GM12878 (cell line): Measurements from ENCODE around the gene XRRA1. TPM values are rescaled to one million over a fixed set of nuclear protein-coding genes. Genes with fewer than 3 reads are reported as not detected.

Source experiments
- ATAC-seq: fragments of 200-7000 bp; cut with Tn5 transposase; 3 replicates; pipeline ENCODE4 v1.9.1; 2020; ENCODE audit warnings: mild to moderate bottlenecking, moderate library complexity
- BruUV-seq: library from RNA; stranded (reverse); fragments of 400-500 nt; replicated peaks from 2 replicates; lab custom pipeline; 2021; lab: Mats Ljungman, UMichigan
- CTCF ChIA-PET: fragments of 300-600 bp; sonication (Branson Sonifier 250); formaldehyde crosslinking; extraction: SDS; loops from one replicate; lab custom pipeline; 2021; ENCODE audit warnings: inconsistent platforms; lab: Yijun Ruan, JAX
- POLR2A ChIA-PET: fragments of 350-600 bp; formaldehyde crosslinking; extraction: SDS; loops from one replicate; lab custom pipeline; 2021; ENCODE audit warnings: inconsistent platforms; lab: Charles Lee
- RAD21 ChIA-PET: fragments of 300-600 bp; sonication (Branson Sonifier 250); formaldehyde crosslinking; loops from one replicate; lab custom pipeline; 2023; ENCODE audit warnings: antibody characterized with exemption; ENCODE audit not compliant: unreplicated experiment; lab: Charles Lee
- SMC1A ChIA-PET: fragments of 300-600 bp; sonication (Branson Sonifier 250); formaldehyde crosslinking; loops from one replicate; lab custom pipeline; 2023; ENCODE audit not compliant: unreplicated experiment, uncharacterized antibody; lab: Charles Lee
- DNase-seq: peaks from one replicate; pipeline ENCODE4 v3.0.0-alpha.2; 2011; ENCODE audit warnings: low read depth, low spot score
- FAIRE-seq: peaks from 3 replicates; lab custom pipeline; 2011; peaks lifted over from hg19 to GRCh38; lab: Jason Lieb, UNC
- H2AFZ ChIP-seq: 2 replicates; pipeline ENCODE4 v1.6.0; 2011; ENCODE audit warnings: low read depth, low read length, control low read depth; ENCODE audit not compliant: control insufficient read depth
- H3K27ac ChIP-seq: 2 replicates; pipeline ENCODE4 v1.5.1; 2011; ENCODE audit warnings: control low read depth; ENCODE audit not compliant: control insufficient read depth, insufficient read depth
- H3K27me3 ChIP-seq, 2 experiments: replicated peaks in 1 of 2; 2 replicates each; pipeline versions ENCODE4 v1.6.0 to v1.6.1; 2011; ENCODE audit warnings: low read length in 1 of 2; ENCODE audit not compliant: control insufficient read depth in 2 of 2, insufficient read depth in 2 of 2
- H3K36me3 ChIP-seq, 2 experiments: 2 replicates each; pipeline ENCODE4 v1.5.1; 2011; ENCODE audit warnings: low read length in 1 of 2; ENCODE audit not compliant: control insufficient read depth in 2 of 2, insufficient read depth in 2 of 2
- H3K4me1 ChIP-seq: 2 replicates; pipeline ENCODE4 v1.6.1; 2011; ENCODE audit warnings: mild to moderate bottlenecking, low read length, moderate library complexity, mixed read lengths; ENCODE audit not compliant: control insufficient read depth, insufficient read depth
- H3K4me2 ChIP-seq: 2 replicates; pipeline ENCODE4 v1.6.0; 2011; ENCODE audit warnings: control low read depth; ENCODE audit not compliant: control insufficient read depth, insufficient read depth
- H3K4me3 ChIP-seq: fragments of 200-600 bp; sonication (generic); 2 replicates; pipeline ENCODE4 v1.5.1; 2016
- H3K79me2 ChIP-seq: 2 replicates; pipeline ENCODE4 v1.6.0; 2011; ENCODE audit warnings: low read length; ENCODE audit not compliant: control insufficient read depth, insufficient read depth
- H3K9ac ChIP-seq: 2 replicates; pipeline ENCODE4 v1.8.0; 2011; ENCODE audit warnings: low read length, control low read depth, mixed read lengths; ENCODE audit not compliant: control insufficient read depth, insufficient read depth
- H3K9me3 ChIP-seq: replicated peaks from 3 replicates; pipeline ENCODE4 v1.5.1; 2011; ENCODE audit warnings: mild to moderate bottlenecking, low read length; ENCODE audit not compliant: control insufficient read depth, insufficient read depth
- H4K20me1 ChIP-seq: 2 replicates; pipeline ENCODE4 v1.6.0; 2011; ENCODE audit not compliant: control insufficient read depth, insufficient read depth
- BCLAF1 ChIP-seq: fragments of 450-650 bp; IDR thresholded peaks from 2 replicates; pipeline ENCODE4 v1.6.1; 2017; ENCODE audit warnings: antibody characterized with exemption, mild to moderate bottlenecking, moderate library complexity
- CREM ChIP-seq: IDR thresholded peaks from 2 replicates; pipeline ENCODE4 v1.6.1; 2014; ENCODE audit warnings: antibody characterized with exemption, low read depth
- HCFC1 ChIP-seq: fragments of 150-350 bp; IDR thresholded peaks from 2 replicates; pipeline ENCODE4 v1.6.1; 2014; ENCODE audit warnings: low read length
- KAT2A ChIP-seq: conservative IDR thresholded peaks from 2 replicates; pipeline ENCODE4 v1.6.1; 2011; ENCODE audit warnings: low read depth, low read length; ENCODE audit not compliant: control insufficient read depth
- MAX ChIP-seq: IDR thresholded peaks from 2 replicates; pipeline ENCODE4 v1.6.1; 2012; ENCODE audit warnings: low read depth, low read length, improper control_type of control experiment
- MXI1 ChIP-seq: fragments of 150-350 bp; IDR thresholded peaks from 2 replicates; pipeline ENCODE4 v1.6.1; 2011; ENCODE audit warnings: low read depth, mild to moderate bottlenecking, inconsistent platforms, low read length, improper control_type of control experiment
- NR2C1 ChIP-seq: fragments of 450-650 bp; IDR thresholded peaks from 2 replicates; pipeline ENCODE4 v1.6.1; 2017; ENCODE audit warnings: antibody characterized with exemption, mild to moderate bottlenecking, moderate library complexity
- RELA ChIP-seq: fragments of 450-650 bp; IDR thresholded peaks from 2 replicates; pipeline ENCODE4 v1.8.0; 2014; ENCODE audit warnings: borderline replicate concordance; ENCODE audit not compliant: partially characterized antibody
- RUNX3 ChIP-seq: IDR thresholded peaks from 2 replicates; pipeline ENCODE4 v1.6.1; 2012; ENCODE audit warnings: low read length, inconsistent platforms
- WGBS: methylation state at CpG from one replicate; pipeline ENCODE4 v1.1.6; 2016; ENCODE audit warnings: low lambda C conversion rate; ENCODE audit not compliant: insufficient replicate concordance, insufficient coverage; ENCODE audit errors: missing lambda C conversion rate; 5-methylcytosine and 5-hydroxymethylcytosine counted together
- in situ Hi-C: fragments of 300-500 bp; cut with MboI; formaldehyde crosslinking; loops from 9 replicates; pipeline ENCODE4 v1.14.3; 2018; ENCODE audit warnings: mixed read lengths
- intact Hi-C: fragments of 100-400 bp; cut with micrococcal nuclease; formaldehyde crosslinking; loops from one replicate; pipeline ENCODE4 v1.14.2; 2022; ENCODE audit not compliant: unreplicated experiment
- polyA plus RNA-seq, 11 experiments: library from polyadenylated mRNA; depleted of rRNA in 4 of 11; unstranded in 6 of 11; stranded (reverse) in 5 of 11; fragments of >200 nt; fragmentation: Nextera tagmentation in 4 of 11; fragmentation: Illumina TruSeq in 1 of 11; extraction: Ambion mirVana in 4 of 11; extraction: Trizol in 1 of 11; gene quantifications; 1 replicate in 1 of 11; 2 replicates in 10 of 11; pipeline versions ENCODE4 v1.2.1 to v1.2.3, GENCODE V29; 2011 to 2016; ENCODE audit warnings: inconsistent platforms in 2 of 11, missing spikeins in 2 of 11, low read depth in 1 of 11
- total RNA-seq, 4 experiments: library from RNA; depleted of rRNA in 3 of 4; stranded (reverse); fragments of >200 nt in 3 of 4; fragmentation: Illumina TruSeq in 1 of 4; extraction: Trizol in 1 of 4; gene quantifications; 2 replicates each; pipeline versions ENCODE4 v1.2.1 to v1.2.3, GENCODE V29; 2013 to 2021
- TF ChIP-seq, protein P1 (sequence below): fragments of 450-650 bp; IDR thresholded peaks from 2 replicates; pipeline ENCODE4 v1.6.1; 2018; ENCODE audit warnings: borderline replicate concordance, mild to moderate bottlenecking; ENCODE audit not compliant: partially characterized antibody
- TF ChIP-seq, protein P2 (sequence below): IDR thresholded peaks from 2 replicates; pipeline ENCODE4 v1.6.1; 2011; ENCODE audit warnings: low read depth, mild to moderate bottlenecking, low read length, moderate library complexity, borderline replicate concordance; ENCODE audit errors: extremely low read depth
- TF ChIP-seq, protein P3 (sequence below): fragments of 150-350 bp; IDR thresholded peaks from 2 replicates; pipeline ENCODE4 v1.6.1; 2016; ENCODE audit warnings: low read depth, low read length

The XRRA1 gene
- total and polyA plus RNA-seq, 10 of the 15 experiments (the other 5 are each of a cell fraction or from before 2014, with no cell fraction given): 2.5 to 8.8 (median 4.6) TPM

GRCh38 chr11:74863410-74863809 lies 85.5 kb downstream of the XRRA1 start:
- RAD21 ChIA-PET: no interaction called here
- no TSS peak for BruUV-seq
- Histone ChIP-seq H4K20me1 (no peaks in the 10 kb centered on the region), H3K79me2 (no peaks in the 10 kb centered on the region), H3K4me2 (no peak overlapping the region), H2AFZ (no peak overlapping the region), H3K27me3 (no peaks in the 10 kb centered on the region), H3K4me1 (no peaks in the 10 kb centered on the region), H3K9me3 (peaks cover 26% of the 10 kb centered on the region), H3K36me3 (peaks cover 0 to 10% of the 10 kb centered on the region in 2 experiments; a peak in 1 of 4 replicates), H3K9ac (no peak overlapping the region), H3K4me3 (no peak overlapping the region), H3K27ac (no peak overlapping the region)
- FAIRE-seq (no peak), DNase-seq (no peak), ATAC-seq (no peak)
- intact Hi-C loops (no loop called here), in situ Hi-C loops (no loop called here)
- SMC1A ChIA-PET: interaction anchor here (0.8 kb wide), 1 partner anchor 78 kb away, joined by 3 read pairs; no protein-coding TSS in a partner anchor
- POLR2A ChIA-PET: no interaction called here
- CTCF ChIA-PET: interaction anchor here (0.9 to 2.2 kb wide), 2 partner anchors 9 to 161 kb away, joined by 3 to 8 read pairs; no protein-coding TSS in a partner anchor
- 58% methylated on average over 2 of the region's 2 CpGs for WGBS
- TF ChIP-seq MAX (no peak), BCLAF1 (no peak), NR2C1 (no peak), MXI1 (no peak), KAT2A (no peak), HCFC1 (no peak), RUNX3 (no peak), RELA (no peak), CREM (no peak)
- TF ChIP-seq, protein P1, sequence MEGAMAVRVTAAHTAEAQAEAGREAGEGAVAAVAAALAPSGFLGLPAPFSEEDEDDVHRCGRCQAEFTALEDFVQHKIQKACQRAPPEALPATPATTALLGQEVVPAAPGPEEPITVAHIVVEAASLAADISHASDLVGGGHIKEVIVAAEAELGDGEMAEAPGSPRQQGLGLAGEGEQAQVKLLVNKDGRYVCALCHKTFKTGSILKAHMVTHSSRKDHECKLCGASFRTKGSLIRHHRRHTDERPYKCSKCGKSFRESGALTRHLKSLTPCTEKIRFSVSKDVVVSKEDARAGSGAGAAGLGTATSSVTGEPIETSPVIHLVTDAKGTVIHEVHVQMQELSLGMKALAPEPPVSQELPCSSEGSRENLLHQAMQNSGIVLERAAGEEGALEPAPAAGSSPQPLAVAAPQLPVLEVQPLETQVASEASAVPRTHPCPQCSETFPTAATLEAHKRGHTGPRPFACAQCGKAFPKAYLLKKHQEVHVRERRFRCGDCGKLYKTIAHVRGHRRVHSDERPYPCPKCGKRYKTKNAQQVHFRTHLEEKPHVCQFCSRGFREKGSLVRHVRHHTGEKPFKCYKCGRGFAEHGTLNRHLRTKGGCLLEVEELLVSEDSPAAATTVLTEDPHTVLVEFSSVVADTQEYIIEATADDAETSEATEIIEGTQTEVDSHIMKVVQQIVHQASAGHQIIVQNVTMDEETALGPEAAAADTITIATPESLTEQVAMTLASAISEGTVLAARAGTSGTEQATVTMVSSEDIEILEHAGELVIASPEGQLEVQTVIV: no peak
- TF ChIP-seq, protein P2, sequence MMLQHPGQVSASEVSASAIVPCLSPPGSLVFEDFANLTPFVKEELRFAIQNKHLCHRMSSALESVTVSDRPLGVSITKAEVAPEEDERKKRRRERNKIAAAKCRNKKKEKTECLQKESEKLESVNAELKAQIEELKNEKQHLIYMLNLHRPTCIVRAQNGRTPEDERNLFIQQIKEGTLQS: no peak
- TF ChIP-seq, protein P3, sequence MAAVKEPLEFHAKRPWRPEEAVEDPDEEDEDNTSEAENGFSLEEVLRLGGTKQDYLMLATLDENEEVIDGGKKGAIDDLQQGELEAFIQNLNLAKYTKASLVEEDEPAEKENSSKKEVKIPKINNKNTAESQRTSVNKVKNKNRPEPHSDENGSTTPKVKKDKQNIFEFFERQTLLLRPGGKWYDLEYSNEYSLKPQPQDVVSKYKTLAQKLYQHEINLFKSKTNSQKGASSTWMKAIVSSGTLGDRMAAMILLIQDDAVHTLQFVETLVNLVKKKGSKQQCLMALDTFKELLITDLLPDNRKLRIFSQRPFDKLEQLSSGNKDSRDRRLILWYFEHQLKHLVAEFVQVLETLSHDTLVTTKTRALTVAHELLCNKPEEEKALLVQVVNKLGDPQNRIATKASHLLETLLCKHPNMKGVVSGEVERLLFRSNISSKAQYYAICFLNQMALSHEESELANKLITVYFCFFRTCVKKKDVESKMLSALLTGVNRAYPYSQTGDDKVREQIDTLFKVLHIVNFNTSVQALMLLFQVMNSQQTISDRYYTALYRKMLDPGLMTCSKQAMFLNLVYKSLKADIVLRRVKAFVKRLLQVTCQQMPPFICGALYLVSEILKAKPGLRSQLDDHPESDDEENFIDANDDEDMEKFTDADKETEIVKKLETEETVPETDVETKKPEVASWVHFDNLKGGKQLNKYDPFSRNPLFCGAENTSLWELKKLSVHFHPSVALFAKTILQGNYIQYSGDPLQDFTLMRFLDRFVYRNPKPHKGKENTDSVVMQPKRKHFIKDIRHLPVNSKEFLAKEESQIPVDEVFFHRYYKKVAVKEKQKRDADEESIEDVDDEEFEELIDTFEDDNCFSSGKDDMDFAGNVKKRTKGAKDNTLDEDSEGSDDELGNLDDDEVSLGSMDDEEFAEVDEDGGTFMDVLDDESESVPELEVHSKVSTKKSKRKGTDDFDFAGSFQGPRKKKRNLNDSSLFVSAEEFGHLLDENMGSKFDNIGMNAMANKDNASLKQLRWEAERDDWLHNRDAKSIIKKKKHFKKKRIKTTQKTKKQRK: no peak
